NCI-H2227 treated with DMSO at 0.1 percent for 48 hours (cell line): ENCODE measurements around the gene KRTAP4-16.
"Not testable (repeated sequence)": the region's sequence is repeated elsewhere in the genome, so short reads cannot be mapped to it uniquely, and the experiment has no call there.

Experiments used
- DNase-seq: peaks from one replicate; lab custom pipeline; 2025; lab: John Stamatoyannopoulos, UW

KRTAP4-16 gene

DNA sequence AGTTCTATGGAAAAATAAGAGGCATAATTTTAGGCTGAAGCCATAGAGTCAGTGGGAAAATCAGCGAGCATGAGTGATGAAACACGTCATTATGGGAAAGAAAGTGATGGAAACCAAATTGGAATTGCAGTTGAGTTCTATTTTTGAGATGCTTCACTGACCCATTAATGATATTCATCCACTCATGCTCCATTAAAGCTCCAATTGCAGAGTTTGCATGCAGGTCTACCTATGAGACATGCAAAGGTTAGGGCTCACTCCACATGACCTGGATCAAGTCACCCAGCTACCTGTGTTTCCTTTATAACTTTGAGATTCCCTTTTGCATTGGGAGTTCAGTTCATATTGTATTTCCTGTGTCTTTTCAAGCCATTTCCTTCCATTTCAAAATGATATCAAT, 28.3 kb downstream of the KRTAP4-16 start:
- DNase-seq, result no peak

DNA sequence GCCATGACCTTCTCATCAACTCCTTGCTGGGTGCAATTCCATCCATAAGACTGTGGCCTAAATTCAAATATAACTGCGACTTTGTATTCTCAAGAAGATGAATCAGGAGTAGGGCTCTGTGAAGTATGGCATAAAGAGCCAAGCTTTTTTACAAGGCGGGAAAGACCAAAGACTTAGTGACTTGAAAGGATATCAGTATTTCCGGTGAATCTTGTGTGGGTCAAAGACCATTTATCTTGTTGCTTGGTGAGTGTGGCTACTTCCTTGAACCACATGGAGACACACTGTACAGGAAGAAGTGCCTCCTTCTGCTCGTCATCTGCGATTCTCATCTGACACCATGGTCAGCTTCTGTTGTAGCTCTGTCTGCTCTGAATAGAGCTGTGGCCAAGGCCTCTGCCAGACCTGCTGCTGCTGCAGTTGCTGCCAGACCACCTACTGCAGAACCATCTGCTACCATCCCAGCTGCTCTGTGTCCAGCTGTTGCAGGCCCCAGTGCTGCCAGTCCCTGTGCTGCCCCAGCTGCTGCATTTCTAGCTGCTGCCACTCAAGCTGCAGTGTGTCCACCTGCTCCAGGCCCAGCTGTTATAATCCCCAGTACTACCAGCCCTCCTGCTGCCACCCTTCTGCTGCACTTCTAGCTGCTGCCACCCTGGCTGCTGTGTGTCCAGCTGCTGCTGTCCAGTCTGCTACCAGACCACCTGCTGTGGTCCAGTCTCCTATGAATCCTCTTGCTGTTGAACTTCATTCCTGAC, 30.2 kb downstream of the KRTAP4-16 start:
- no peak for DNase-seq

DNA sequence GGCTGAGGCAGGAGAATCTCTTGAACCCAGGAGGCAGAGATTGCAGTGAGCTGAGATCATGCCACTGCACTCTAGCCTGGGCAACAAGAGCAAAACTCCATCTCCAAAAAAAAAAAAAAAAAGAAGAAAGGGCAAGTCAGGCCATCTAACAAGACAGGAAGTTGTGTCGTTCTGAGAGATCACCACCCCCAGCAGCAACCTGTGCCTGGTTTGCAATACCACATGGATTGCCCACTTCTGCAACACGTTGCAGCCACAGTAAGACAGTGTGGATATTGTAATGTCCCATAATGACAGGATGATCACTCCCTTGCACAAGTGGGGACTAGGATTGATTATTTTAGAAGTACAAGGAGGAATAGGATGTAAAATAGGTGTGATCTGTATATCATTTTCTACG, 33.0 kb downstream of the KRTAP4-16 start:
- DNase-seq, result no peak

DNA sequence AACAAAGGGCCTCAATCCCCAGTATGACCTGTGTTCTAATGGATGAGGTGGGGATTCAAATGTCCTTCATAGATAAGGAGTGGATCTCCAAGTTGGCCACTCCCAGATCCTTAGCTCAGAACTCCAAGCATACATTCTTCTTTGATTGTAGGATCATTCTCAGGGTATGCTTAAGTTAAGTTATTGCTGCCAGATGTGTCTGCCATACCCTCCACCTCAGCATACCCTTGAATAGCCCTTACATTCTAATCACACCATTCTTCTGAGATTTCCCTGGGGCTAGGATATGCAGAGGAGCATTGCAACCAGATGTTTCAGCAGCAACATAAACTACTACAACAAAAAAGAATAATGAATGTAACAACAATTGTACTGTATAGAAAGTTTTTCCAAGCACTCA, 34.7 kb downstream of the KRTAP4-16 start:
- no peak for DNase-seq

DNA sequence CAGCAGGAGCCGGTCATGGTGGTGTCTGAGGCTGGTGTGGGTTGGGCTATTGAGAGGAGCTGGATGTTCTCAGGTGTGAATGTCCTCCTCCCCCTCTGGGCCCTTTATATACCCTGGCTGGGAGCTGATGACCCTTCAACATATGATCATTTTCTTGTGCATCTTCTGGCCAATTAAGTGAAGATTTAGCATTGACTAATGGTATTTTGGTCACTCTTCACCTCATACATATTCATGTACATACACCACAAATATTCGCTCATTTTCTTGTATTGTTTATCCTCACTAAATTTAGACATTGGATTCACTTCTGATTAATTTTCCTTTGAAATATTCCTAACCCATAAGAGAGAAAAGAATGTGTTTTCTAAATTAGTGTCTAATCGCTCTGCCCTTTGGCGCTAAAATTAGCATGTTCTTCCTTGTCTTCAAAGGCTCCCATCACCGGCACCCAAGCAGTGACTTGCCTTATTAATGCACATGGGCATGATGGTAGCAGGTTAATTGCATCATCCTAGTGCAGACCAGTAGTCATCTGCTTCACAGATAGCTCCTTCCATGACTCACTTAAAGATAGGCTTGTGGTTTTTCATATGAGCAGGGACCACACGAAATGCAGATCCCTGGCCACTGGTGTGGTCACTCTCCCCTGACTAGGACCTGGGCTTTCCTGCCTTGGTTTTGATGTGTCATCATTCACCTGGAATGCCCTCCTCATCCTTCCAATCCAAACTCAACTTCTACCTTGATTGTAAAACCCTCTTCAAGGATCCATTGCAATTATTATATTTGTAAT, 36.0 kb downstream of the KRTAP4-16 start, which contains the start of gene KRTAP2-4:
KRTAP2-4 (minus strand) TSS at position 51 of the 796 bp plus-strand sequence; CDS start at position 17, 34 bp downstream.
- DNase-seq, result no peak

DNA sequence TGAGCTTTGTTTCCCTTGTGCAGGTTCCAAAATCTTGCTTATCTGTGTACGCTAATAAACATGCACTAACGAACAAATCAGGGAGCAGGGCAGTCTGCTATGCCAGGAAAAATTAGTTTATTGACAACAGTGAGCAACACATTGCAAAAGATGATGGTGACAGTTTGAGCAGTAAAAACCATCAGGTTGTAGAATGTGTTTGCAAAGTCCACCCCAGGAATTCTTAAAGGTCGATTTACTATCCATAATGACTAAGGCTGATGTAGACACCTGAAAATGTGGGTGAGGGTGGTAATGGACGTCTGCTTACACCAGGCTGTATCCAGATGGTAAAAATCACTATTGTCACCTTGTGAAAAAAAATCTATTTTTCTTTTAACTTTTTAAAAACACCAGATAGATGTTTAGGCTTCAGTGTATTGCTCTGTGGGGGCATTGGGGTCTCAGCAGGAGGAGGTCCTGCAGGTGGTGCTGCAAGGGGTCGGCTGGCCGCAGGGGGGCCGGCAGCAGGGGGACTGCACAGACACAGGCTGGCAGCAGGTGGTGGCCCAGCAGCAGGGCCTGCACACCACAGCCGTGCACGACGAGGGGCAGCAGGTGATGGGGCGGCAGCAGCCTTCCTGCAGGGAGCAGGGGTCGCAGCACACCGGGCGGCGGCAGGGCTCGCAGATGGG, 36.9 kb downstream of the KRTAP4-16 start:
- DNase-seq, result not testable (repeated sequence)

DNA sequence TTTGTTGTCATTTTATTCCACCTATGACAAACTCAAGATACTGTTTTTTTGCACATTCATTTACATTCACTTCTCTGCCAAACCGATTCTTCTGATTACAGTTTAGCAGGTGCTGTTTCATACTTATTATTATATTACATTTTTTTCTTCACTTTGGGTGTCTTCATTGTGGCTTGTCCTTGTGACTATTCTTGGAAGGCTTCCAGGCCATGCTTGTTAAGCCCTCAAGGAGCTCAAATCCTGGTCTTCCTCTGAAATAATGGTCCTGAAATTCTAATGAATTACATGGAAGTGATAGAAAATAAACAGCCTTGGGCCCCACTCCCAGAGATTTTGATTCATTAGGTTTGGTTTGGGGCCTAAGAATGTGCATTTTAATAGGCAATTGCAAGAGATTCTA, 37.7 kb downstream of the KRTAP4-16 start:
- no peak for DNase-seq

DNA sequence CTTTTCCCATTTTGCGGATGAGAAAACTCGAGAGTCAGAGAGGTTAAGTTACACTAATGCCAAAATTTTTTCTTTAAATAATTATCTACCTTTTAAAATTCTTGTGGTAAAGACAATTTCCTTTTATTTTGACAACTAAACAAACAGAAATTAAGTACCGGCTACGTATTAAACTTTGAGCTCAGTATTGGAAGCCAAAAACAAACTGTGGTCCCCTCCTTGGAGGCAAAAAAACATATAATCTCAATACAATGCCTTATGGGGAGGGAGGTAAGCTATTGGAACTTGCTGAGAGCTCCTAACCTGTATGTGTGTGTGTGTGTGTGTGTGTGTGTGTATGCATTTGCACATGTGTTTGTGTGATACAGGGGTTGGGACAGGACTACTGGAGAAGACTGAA, 38.6 kb downstream of the KRTAP4-16 start:
- DNase-seq, result no peak

DNA sequence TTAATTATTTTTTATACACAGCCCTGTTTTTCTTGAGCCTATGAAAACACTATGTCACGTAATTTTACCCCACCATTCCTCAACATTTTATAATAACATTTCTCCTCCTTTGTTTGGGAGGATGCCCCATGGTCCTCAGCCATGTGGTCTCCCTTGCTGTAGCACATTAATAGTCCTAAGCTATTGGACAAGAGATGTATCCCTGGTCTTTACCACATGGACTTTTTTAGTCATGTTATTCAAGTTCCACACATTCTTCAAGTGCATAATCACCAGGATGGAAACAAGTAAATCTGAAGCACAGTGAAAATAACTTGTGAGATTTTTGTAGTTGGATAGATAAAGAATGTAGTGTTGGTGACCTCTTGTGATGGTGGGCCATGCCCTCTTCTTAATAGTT, 40.0 kb downstream of the KRTAP4-16 start:
- no peak for DNase-seq

DNA sequence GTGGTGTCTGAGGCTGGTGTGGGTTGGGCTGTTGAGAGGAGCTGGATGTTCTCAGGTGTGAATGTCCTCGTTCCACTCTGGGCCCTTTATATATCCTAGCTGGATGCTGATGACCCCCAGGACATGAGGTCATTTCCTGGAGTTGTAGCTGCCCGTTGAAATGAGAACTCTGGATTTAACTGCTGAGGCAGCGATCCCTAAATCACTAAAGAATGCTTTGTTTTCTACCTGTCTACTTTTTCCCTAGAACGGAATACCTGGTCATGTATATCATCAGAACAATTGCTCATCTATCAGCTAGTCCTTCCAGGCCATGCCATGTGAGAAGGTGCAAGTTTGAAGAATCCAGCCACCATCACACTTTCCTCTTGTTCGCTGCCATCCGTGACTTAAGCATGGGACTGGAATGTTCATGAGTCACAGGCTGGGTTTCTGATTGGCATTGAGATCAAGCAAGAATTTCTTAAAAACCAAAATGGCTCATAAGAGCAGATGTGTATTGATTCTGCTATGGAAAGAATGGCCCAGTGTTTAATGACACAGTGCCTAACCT, 41.9 kb downstream of the KRTAP4-16 start, which contains the start of gene KRTAP2-3:
KRTAP2-3 (minus strand) TSS at position 63 of the 553 bp plus-strand sequence. CDS start 64 bp downstream, outside the sequence.
- DNase-seq, result no peak

DNA sequence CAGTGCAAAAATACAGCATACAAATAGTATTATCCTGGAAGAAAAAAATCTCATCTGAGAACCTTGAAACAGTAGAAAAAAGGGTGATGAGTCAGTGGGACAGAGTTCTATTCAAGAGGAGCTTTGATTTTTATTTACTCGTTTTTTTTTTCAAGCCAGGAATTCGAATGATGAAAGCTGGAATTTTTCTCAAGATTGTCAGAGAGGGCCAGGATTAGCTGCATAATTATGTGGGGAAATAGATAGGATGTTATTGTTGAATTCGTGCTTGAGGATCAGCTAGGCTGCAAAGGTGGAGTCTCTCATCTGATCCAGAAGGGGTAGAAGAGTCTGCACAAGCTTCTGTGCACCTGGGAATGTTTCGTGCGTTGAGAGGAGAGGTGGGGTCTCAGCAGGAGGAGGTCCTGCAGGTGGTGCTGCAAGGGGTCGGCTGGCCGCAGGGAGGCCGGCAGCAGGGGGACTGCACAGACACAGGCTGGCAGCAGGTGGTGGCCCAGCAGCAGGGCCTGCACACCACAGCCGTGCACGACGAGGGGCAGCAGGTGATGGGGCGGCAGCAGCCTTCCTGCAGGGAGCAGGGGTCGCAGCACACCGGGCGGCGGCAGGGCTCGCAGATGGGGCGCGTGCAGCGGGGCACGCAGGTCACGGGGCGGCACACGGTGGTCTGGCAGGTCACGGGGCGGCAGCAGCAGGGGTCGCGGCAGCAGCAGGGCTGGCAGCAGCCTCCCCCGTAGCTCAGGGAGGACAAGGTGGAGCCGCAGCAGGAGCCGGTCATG, 42.5 kb downstream of the KRTAP4-16 start:
- not testable (repeated sequence) for DNase-seq

DNA sequence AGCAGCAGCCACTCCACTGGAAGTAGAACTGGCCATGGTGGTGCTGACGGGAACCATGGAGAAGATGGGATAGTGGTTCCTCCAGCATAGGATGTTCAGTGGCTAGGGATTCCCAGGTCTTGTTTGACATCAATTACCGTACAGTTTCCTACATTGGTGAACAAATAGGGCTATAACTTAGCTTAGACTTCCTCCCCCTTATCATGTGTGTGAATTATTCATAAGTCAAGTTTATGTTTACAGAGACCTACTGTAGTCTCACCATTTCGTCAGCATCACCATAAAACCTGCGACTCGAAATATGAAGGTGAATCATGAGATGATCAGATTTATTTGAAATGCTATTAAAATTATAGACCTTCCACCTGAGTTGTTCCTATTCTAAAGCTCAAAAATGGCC, 43.3 kb downstream of the KRTAP4-16 start:
- no peak for DNase-seq

DNA sequence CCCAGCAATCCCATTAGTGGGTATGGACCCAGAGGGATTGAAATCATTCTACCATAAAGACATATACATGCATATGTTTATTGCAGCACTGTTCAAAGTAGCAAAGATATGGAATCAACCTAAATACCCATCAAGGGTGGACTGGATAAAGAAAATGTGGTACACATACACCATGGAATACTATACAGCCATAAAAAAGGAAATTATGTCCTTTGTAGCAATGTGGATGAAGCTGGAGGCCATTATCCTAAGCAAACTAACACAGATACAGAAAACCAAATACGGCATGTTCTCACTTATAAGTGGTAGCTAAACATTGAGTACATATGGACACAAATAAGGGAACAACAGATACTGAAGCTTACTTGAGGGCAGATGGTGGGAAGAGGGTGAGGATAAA, 44.5 kb downstream of the KRTAP4-16 start:
- DNase-seq, result no peak

DNA sequence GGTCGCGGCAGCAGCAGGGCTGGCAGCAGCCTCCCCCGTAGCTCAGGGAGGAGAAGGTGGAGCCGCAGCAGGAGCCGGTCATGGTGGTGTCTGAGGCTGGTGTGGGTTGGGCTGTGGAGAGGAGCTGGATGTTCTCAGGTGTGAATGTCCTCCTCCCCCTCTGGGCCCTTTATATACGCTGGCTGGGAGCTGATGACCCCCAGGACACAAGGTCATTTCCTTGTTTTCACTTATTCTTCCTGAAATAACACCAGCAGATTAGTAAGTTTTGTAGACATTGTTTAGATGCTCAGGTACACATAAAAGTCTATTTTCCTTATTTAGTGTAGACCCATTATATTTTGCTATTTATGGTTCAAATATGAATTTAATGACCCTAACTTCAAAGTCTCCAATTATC, 46.9 kb downstream of the KRTAP4-16 start, which contains the start of gene KRTAP2-2:
KRTAP2-2 (minus strand) TSS at position 101 of the 400 bp plus-strand sequence; CDS start at position 82, 19 bp downstream.
- DNase-seq, result not testable (repeated sequence)

DNA sequence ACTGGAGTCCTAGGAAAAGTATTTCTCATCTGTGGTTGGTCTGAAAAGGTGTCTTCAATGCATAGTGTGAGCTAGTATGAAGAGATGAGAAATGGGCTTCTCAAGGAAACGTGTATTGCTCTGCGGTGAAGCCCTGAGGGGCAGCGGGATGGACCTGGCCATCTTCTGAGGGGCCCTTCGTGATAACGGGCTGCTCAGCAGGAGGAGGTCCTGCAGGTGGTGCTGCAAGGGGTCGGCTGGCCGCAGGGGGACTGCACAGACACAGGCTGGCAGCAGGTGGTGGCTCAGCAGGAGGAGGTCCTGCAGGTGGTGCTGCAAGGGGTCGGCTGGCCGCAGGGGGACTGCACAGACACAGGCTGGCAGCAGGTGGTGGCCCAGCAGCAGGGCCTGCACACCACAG, 47.5 kb downstream of the KRTAP4-16 start:
- DNase-seq, result not testable (repeated sequence)

DNA sequence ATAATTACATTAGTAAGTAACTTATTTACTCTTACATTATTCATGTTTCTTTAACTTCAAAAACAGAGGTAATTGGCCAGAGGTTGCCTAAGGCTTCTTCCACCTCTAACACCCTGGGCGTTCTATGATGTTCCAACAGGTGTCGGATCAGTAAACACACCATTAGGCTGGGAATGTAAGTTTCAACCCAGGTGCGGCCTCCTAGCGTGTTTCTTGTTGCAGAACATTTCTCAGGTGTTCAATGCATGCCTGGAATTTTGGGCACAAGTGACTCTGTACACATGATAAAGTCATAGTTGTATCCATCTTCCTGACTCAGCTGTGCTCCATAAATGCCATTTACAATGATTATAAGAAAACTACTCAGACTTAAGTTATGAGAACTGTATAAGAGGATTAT, 48.0 kb downstream of the KRTAP4-16 start:
- no peak for DNase-seq

DNA sequence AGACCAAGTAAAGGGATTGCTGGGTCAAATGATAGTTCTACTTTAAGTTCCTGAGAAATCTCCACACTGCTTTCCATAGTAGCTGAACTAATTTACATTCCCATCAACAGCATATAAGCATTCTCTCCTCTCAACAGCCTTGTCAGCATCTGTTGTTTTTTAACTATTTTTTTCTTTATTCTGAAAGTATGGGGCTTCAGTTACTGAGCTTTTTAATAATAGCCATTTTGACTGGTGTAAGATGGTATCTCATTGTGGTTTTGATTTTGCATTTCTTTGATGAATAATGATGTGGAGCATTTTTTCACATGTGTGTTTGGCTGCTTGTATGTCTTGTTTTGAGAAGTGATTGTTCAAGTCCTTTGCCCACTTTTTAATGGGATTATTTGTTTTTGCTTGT, 49.4 kb downstream of the KRTAP4-16 start:
- DNase-seq, result no peak
